Central memory CD8-positive, alpha-beta T cell (primary cell): ENCODE data around the gene EHBP1L1.

Experiments
- ATAC-seq: fragments of 150-1000 bp; cut with Tn5 transposase; replicated peaks from 2 replicates; pipeline ENCODE4 v1.10.0; 2022; ENCODE audit warnings: mild to moderate bottlenecking, moderate FRiP score, moderate number of reproducible peaks; ENCODE audit not compliant: poor library complexity, severe bottlenecking; ENCODE audit errors: extremely low read depth
- DNase-seq, 2 donors: peaks; one replicate each; pipeline ENCODE4 v3.0.0; 2021; ENCODE audit warnings: low spot score in 2 of 2
- H3K27ac Mint-ChIP-seq: one replicate; pipeline ENCODE4 v1.8.0; 2022; ENCODE audit warnings: low read depth, mild to moderate bottlenecking, moderate library complexity, mixed read lengths
- H3K27me3 Mint-ChIP-seq: one replicate; pipeline ENCODE4 v1.8.0; 2022; ENCODE audit warnings: mixed read lengths
- H3K36me3 Mint-ChIP-seq: one replicate; pipeline ENCODE4 v1.8.0; 2022; ENCODE audit warnings: mild to moderate bottlenecking, moderate library complexity, mixed read lengths; ENCODE audit not compliant: insufficient read depth
- H3K4me1 Mint-ChIP-seq: one replicate; pipeline ENCODE4 v1.8.0; 2022; ENCODE audit warnings: mixed read lengths
- H3K4me3 Mint-ChIP-seq: one replicate; pipeline ENCODE4 v1.8.0; 2022; ENCODE audit warnings: mild to moderate bottlenecking, moderate library complexity, mixed read lengths
- H3K9me3 Mint-ChIP-seq: one replicate; pipeline ENCODE4 v1.8.0; 2022; ENCODE audit warnings: mixed read lengths

The EHBP1L1 gene

GRCh38 chr11:65639623-65640482, 64.0 kb downstream of the EHBP1L1 start:
- Mint-ChIP-seq H3K36me3 (peaks cover 75% of the 10 kb centered on the region), H3K27me3 (no peaks in the 10 kb centered on the region), H3K9me3 (no peaks in the 10 kb centered on the region), H3K4me3 (peak overlapping the region; percentile 86), H3K27ac (peak overlapping the region; percentile 98), H3K4me1 (peaks cover 45% of the 10 kb centered on the region)
- DNase-seq, result peak; percentile 72 to 94
- peak; percentile 81 for ATAC-seq

GRCh38 chr11:65640483-65641296, 64.8 kb downstream of the EHBP1L1 start:
- H3K4me3 Mint-ChIP-seq, result peak overlapping the region; percentile 86
- ATAC-seq (no peak), DNase-seq (peak in 1 of 2 donors; percentile 46)
- H3K36me3 Mint-ChIP-seq, result peaks cover 77% of the 10 kb centered on the region
- no peaks in the 10 kb centered on the region for H3K9me3 Mint-ChIP-seq
- H3K27me3 Mint-ChIP-seq, result no peaks in the 10 kb centered on the region
- H3K4me1 Mint-ChIP-seq, result peaks cover 49% of the 10 kb centered on the region
- peak overlapping the region; percentile 98 for H3K27ac Mint-ChIP-seq

GRCh38 chr11:65641297-65642013, 65.6 kb downstream of the EHBP1L1 start:
- Mint-ChIP-seq H3K27me3 (no peaks in the 10 kb centered on the region), H3K9me3 (no peaks in the 10 kb centered on the region), H3K4me1 (peaks cover 51% of the 10 kb centered on the region), H3K27ac (peak overlapping the region; percentile 98), H3K4me3 (peak overlapping the region; percentile 86), H3K36me3 (peaks cover 80% of the 10 kb centered on the region)
- no peak for DNase-seq
- no peak for ATAC-seq
